Uterus (tissue), 2 donors: ENCODE data around the gene NDUFA13.

Source experiments
- POLR2A ChIP-seq, 2 donors: fragments of 450-650 bp; IDR thresholded peaks; one replicate each; pipeline ENCODE4 v1.6.1; 2016; ENCODE audit warnings: antibody characterized with exemption in 2 of 2, mild to moderate bottlenecking in 1 of 2, moderate library complexity in 1 of 2
- TF ChIP-seq, protein P1 (sequence below), 4 experiments: fragments of 200-600 bp in 2 of 4; fragments of 450-650 bp in 2 of 4; sonication (generic) in 2 of 4; IDR thresholded peaks; one replicate each; pipeline ENCODE4 v1.5.1; 2016 to 2019; ENCODE audit warnings: antibody characterized with exemption in 4 of 4, mild to moderate bottlenecking in 2 of 4, moderate library complexity in 1 of 4

DNA sequence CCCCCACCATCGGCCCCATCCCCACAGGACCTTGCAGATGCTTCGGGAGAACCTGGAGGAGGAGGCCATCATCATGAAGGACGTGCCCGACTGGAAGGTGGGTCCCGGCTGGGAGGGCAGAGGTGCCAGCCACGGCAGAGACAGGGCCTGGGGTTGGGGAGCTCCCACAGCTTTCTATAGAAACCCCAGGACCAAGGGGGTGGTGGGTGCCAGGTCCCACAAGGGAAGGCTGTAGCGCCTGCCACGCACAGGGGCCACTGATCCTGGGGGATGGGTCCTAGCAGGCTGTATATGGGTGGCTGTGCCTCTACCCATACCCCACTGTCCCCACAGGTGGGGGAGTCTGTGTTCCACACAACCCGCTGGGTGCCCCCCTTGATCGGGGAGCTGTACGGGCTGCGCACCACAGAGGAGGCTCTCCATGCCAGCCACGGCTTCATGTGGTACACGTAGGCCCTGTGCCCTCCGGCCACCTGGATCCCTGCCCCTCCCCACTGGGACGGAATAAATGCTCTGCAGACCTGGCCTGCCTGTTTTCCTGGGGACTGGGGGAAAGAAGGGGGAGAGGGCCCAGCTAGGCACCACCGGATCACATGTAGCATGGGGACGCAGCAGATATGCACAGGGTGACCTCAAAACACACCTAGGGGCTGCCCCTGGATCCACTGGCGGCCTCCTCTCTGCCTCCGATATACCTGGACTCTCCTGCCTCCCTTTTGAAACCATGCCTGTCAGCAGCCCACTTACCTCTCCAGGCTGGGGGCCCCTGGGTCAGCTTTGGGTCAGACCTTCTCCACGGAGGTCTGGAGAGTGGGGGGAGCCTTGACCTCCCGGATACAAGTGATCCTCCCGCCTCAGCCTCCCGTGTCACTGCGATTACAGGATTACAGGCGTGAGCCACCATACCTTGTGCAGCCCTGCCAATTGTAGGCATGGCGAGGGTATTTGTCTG lies 11.9 kb downstream of the NDUFA13 start:
- TF ChIP-seq, protein P1, sequence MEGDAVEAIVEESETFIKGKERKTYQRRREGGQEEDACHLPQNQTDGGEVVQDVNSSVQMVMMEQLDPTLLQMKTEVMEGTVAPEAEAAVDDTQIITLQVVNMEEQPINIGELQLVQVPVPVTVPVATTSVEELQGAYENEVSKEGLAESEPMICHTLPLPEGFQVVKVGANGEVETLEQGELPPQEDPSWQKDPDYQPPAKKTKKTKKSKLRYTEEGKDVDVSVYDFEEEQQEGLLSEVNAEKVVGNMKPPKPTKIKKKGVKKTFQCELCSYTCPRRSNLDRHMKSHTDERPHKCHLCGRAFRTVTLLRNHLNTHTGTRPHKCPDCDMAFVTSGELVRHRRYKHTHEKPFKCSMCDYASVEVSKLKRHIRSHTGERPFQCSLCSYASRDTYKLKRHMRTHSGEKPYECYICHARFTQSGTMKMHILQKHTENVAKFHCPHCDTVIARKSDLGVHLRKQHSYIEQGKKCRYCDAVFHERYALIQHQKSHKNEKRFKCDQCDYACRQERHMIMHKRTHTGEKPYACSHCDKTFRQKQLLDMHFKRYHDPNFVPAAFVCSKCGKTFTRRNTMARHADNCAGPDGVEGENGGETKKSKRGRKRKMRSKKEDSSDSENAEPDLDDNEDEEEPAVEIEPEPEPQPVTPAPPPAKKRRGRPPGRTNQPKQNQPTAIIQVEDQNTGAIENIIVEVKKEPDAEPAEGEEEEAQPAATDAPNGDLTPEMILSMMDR (IDR thresholded peaks at IDR 0.05): no peak
- no peak for TF ChIP-seq POLR2A (IDR thresholded peaks at IDR 0.05)
